ENCODE results near the gene KCNK3.

The KCNK3 gene

DNA sequence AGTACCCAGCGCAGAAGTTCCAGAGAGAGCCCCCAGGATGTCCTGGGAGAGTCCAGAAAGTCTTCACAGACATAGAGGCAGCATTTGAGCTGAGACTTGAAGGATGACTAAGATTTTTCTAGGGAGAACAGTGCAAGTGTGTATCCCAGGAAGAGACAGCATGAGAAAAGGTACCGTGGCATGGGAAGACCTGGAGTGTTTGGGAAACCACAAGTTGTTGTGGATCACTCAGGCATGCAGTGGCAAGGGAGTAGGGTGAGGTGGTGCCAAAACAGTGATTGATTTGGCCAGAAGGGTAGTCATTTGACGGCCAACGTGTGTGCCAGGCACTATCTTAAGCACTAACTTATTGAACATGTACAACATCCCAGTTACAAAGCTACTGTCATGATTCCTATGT lies 24.5 kb upstream of the KCNK3 start:
- DNase-seq = no peak

- no peak for DNase-seq
These were observed 23.4 kb upstream of the KCNK3 start for GRCh38 chr2:26668856-26669750.

GRCh38 chr2:26670171-26670570 lies 22.4 kb upstream of the KCNK3 start:
- DNase-seq = no peak

GRCh38 chr2:26670931-26671460 lies 21.5 kb upstream of the KCNK3 start:
- DNase-seq = no peak

DNA sequence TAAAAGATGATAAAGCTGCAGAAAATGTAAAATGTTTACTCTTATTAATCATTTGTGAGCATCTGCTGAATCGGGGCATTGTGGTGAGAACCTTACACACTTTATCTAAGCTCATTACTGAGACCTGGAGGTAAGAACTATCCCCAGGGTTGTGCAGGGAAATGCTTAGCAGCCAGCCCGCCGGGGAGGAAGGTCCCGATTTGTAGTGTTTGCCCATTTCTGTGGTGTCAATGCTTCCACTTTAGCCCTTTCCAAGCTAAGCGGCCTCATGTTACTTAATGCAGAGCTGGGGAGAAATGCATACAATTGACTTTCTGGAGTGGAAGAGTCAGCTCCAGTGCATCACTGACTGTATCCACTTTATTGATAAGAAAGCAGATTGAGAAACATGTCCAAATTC lies 20.8 kb upstream of the KCNK3 start:
- DNase-seq = no peak

DNA sequence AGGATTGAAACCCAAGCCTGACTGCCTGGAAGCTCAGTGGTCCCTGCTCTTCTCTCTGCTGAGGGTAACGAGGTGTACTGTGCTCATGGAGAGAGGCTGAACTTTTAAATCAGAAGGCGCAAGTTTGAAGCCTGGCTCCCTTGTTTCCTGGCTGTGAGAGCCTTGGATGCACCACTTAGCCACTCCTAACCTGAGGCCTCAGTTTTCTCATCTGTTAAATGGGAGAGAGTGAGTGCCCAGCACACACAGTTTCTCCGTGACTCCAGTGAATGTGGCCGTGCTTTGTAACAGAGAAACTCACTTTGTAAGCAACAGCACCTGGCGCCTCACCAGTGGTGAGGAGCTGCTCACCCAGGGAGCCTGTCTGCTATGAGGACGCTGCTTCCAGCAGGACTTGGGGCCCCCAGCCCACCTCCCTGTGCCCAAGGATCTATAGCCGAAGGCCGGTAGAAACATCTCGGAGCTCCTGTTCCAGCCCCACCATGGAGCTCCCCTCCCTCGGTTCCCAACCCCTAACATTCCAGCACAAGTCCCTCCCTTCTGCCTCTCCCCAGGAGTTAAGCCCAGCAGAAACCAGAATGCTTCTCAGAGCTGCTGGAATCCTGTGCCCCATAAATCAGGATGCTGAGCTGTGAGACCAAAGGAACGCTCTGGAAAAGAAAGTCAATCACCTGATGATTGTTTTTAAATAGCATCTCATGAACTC lies 20.3 kb upstream of the KCNK3 start:
- no peak for DNase-seq

GRCh38 chr2:26672818-26673393 lies 19.6 kb upstream of the KCNK3 start:
- DNase-seq = no peak

DNA sequence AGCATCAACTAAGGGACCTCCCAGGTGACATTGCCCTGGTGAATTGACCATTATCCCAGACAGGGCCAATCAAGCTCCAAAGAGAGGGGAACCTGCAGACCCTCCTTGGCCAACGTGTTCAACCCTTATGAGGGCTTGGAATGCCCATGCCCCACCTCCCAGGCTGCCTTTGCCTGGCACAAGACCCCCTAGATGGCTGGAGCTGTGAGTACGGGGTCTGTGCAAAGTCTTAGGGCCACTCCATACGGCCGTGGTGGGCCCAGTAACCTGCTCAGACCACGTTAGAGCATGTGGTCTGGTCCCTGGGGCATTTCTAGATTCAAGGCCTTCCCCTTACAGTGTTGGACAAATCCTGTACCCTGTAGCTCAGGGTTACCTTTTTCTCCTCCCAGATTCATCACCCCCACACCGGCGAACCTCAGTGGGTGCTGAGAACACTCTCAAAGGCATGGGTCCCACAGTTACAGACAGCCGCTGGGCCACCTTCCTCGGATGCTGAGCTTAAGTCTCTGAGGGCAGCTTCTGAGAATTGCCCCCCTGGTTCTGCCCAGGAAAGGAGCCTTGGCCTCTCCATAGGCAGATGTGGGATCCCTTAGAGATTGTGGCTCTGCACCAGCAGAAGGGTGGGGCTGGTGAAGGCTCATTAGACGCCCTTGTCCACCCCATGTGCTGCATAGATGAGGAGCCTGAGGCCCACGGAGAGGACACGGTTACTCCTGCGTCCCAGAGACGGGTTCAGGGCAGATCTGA lies 18.3 kb upstream of the KCNK3 start:
- DNase-seq = no peak

DNA sequence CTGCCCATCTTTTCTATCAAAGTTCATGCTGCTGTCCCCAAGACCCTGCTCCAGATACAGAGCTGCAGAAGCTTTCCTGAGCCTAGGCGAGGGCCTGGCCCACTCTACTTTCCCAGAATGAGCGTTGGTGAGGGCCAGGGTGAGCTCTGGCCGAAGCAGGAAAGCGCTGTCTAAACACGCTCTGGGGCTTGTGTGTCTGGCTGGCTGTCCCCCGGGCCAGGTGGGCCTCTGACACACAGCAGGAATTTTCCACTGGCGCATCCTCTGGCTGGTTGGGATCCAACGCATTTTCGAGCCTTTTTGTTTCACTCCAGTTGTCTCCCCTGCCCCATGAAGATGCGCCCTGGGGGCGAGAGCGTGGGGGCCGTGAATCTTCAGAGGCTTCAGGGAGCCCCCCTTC lies 17.8 kb upstream of the KCNK3 start:
- DNase-seq = no peak

DNA sequence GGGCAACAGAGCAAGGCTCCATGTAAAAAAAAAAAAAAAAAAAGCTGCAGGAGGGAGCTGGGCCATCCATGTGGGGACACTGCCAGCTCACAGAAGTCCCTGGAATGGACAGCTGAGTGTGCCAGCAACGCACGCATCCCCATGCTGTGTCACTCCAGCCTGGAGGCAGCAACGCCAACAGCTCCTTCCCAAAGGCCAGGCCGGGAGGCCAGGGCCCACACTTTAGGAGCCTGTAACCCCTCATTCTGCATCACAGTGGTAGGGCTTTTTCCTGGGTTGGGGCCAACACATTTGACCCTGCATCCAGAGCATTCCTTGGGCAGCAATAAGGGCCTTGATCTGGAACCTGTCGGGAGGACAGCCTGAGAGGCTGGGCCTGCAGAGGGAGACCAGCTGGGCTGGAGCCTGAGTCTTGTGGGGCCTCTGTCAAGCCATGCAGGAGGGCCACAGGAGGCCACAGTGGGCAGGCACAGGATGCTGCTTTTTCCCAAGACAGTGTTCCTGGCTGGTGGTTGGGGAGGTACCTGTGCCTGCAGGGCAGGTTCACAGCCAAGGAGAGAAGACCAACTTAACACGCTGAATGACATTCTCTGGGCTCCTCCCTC lies 16.8 kb upstream of the KCNK3 start:
- DNase-seq = no peak

GRCh38 chr2:26678035-26678434 lies 14.5 kb upstream of the KCNK3 start:
- no peak for DNase-seq

GRCh38 chr2:26679867-26680266 lies 12.7 kb upstream of the KCNK3 start:
- DNase-seq = no peak

DNA sequence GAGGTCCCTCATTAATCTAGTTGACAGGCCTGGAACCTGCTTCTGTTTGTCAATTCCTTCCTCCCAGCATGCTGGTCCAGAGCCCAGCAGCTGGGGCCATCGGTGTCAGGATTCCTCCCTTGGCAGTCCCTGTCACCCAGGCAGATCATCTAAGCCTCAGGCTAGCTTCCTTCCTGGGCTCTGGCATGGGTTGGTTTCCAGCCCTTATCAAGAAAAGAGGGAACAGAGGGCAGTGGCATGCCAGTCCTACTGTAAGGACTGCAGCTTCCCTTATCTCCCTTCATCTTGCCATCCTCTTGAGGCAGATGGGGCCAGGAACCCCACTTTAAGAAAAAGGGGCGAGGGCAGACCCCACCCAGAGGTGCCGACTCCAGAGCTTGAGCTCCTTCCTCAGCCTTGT lies 10.9 kb upstream of the KCNK3 start:
- no peak for DNase-seq

DNA sequence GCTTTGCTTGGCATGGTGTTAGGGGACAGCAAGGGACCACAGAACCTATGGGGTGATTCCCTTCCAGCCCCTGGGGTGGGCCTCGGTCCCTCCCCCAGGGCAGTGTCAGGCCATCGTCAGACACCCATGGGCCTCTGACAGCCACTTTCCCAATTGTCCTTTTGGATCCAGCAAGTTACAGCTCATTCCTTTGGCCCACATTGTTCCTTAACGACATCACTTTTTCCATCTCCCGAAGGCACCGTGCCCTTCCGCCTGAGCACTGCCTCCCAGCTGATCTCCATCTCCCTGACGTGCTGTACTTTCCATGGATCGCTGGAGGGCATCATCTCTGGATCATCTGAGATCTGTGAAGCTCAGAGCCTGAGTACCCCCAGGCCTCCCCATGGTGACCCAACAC lies 10.4 kb upstream of the KCNK3 start:
- DNase-seq = no peak

GRCh38 chr2:26683583-26683982 lies 8.9 kb upstream of the KCNK3 start:
- no peak for DNase-seq

- DNase-seq = no peak
These were observed 7.2 kb upstream of the KCNK3 start for GRCh38 chr2:26685341-26685740.

GRCh38 chr2:26685989-26686839 lies 6.3 kb upstream of the KCNK3 start:
- no peak for DNase-seq

- DNase-seq = no peak
These were observed 5.2 kb upstream of the KCNK3 start for GRCh38 chr2:26687328-26687727.

DNA sequence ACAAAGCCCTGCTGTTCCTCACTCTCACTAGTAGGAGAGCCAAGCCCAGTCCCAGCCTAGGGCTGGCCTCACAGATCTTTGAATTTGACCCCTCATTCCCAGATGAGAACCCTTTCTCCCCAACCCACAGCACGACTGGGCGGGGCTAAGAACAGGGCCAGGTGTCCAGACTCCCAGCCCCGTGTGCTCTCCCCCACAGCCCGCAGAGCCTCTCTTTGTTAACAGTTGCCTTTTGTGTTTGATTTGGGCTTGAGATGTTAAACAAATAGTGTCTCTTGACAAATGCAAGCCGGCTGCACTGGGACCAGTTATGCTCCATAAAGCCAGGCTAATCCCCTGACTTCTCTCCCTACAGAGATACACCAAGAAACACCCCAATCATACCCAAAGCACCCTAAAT lies 4.7 kb upstream of the KCNK3 start:
- no peak for DNase-seq

GRCh38 chr2:26691161-26691560 lies 1.4 kb upstream of the KCNK3 start:
- no peak for DNase-seq

- DNase-seq = no peak
These were observed 642 bp upstream of the KCNK3 start for GRCh38 chr2:26691881-26692278.

All from activated CD4-positive, alpha-beta T cell treated with anti-CD3 and anti-CD28 coated beads for 4 hours (primary cell).